T-helper 1 cell treated with Interleukin-12 subunit alpha and Interleukin-12 subunit beta and Interleukin-4 antibody, amounts not matched to agents 30 ng/mL and 1 ng/mL, for 36 hours (primary cell): ENCODE measurements around the gene PSMB7. TPM values are rescaled to one million over a fixed set of nuclear protein-coding genes. Genes with fewer than 3 reads are reported as not detected.

Experiments
- intact Hi-C: fragments of 100-400 bp; cut with micrococcal nuclease; formaldehyde crosslinking; loops from one replicate; pipeline ENCODE4 v1.15.1; 2024
- total RNA-seq: library from RNA; stranded (reverse); gene quantifications from 2 replicates; pipeline ENCODE4 v1.2.3, GENCODE V29; 2022

Gene PSMB7
- total RNA-seq: 137 and 140 TPM in 2 replicates

DNA sequence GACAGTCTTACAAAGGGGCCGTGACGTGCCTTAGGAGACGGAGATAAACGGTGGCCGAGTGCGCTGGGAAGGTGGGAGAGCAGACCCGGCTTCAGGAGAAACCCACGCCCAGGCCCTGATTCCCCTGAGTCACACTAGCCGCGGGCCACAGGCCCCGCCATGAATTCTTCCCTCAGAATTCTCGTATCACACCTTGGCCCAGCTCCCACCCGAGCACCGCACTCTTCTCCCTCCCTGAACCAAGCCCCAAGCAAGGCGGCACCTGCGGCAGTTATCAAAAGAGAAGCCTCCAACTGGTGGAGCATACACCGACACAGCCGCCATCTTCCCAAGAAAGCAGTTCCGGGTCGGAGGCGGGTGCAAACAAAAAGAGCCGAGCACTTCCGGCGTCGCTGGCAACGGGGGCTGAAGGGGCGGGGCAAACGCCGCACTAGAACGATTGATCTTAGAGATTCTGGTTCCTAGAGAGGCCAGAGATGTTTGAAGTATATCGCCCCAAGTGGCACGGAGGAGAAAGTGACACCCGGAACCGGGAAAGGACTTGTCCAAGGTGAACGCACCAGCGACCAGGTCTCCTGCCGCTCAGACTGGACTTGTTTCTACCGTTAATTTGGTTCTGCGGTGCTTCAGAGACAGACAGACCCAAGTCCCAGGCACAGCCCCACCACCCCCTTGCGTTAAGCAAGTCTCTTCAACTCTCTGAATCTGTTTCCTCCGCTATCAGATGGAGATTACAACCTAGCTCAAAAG lies at the start of gene PSMB7:
PSMB7 (minus strand) TSS at position 341 of the 750 bp plus-strand sequence; CDS start at position 324, 17 bp downstream.
- intact Hi-C loops: loop anchor here (1.0 to 10.0 kb wide), 12 partner anchors 20 to 1588 kb away; partner anchors contain the start of genes ARPC5L, DENND1A, GOLGA1 and NR6A1

DNA sequence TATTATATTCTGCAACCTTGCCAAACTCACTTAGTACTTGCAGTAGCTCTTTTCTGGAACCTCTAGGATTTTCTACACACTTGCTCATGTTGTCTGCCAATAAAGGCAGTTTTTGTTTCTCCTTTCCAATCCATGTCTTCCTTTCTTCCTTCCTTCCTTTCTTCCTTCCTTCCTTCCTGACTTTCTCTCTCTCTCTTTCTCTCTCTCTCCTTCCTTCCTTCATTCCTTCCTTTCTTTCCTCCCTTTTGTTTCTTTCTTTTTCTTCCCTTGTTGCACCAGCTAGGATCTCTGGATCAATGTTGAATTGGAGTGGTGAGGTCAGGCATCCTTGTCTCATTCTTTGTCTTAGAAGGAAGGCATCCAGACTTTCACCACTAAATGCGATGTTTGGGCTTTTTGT lies 47.5 kb upstream of the PSMB7 start:
- intact Hi-C loops: no loop called here

DNA sequence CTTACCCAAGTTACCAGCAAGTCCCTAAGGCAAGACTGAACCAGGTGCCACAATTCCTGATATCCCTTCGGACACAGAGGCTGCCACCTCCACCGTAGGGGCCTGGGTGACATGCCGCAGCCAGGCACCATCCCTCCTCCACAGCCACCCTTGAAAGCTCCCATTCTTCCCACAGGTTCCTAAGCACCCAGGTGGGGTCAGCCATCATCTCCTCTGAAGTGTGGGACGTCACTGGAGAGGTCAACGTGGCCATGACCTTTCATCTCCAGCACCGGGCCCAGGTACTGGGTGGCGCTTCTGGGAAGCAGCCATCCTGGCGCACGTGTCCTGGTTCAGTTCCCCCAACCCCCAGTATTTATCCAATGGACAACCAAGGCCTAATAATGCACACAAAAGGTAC lies 43.2 kb upstream of the PSMB7 start:
- intact Hi-C loops: no loop called here

DNA sequence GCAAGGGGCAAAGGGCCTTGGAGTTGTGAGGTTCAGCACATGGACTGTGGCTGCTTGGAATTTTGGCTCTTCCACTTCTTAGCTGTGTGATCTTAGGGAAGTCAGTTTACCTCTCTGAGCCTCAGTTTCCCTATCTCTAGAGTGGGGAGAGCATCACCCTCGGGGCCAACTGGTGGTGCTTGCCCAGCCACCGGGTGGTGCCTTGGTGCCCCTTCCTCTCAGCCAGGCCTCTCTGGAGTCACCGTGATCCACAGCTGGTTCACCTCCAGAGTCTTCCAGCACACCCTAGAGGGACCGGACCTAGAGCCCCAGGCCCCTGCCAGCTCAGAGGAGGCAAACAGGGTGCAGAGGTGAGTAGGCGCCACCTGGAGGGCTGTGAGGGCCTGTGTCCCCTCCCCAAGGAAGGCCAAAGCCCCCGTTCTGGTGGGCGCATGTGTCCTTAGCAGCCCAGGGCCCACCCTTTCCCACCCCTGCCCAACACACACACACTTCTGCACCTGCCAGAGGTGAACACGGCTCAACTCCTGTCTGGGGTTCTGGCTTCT lies 42.7 kb upstream of the PSMB7 start:
- intact Hi-C loops: no loop called here

DNA sequence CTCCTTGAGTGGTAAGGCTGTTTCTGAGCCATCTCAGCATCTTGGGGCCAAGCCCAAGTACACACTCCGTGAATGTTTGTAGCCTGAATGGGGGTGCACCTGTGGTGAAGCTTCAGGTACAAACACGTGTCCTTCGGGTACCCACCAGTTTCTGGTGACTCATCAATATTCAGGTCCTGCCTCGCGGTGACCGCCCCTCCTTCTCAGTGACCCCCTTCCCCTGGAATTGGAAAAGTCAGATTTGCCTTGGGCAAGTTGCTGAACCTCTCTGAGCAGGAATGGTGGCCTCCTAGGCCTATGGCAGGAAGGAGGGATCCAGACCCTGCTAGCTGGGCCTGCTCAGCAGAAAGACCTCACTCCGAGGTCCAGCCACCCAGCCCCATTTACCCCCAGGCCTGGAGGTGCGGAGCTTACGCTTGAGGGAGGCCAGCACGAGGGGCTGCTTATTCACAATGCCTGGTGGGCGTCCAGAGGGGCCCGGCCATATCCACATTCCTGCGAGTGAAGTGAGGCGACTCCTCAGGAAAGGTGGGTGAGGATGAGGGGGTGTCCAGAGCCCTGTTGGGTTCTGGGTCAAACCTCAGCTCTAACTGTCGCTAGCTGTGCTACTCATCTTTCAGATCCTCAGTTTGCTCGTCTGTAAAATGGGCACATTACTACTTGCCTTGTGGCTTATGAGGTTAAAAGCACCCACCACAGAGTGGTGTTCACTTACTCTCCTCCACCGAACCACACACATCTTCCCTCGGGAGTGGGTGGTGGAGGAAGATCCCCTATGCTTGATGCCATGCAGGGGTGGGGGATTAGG lies 42.0 kb upstream of the PSMB7 start:
- intact Hi-C loops: no loop called here

DNA sequence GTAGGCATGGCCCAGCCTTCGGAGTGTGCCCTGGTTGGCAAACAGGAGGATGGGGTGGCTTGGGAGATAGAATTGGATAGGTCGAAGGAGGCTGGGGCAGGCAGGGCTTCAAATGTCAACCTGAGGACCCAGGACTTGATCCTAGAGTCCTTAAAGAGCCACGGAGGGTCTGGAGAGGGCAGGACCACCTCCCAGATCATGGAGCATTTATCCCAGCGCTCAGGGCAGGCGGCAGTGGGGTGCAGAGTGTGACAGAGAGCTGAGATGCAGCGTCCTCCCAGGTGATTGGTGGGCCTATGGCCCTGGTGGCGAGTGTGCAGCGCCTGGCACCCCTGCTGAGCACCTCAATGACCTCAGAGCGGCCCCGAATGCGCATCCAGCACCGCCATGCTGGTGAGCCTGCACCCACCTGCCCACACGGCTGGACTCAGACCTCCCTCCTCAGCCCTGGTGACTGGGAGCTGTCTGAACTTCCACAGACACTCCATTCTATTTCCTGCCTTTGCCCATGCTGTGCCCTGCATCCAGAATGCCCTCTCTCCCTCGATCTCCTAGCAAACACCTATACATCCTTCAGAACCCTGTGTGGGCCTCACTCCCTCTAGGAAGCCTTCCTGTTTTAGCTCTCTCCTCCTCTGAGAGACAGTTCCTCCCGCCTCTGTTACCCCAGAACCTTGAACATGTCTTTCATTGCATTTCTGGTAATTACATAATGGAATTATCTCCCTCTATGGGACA lies 41.3 kb upstream of the PSMB7 start:
- intact Hi-C loops: no loop called here

DNA sequence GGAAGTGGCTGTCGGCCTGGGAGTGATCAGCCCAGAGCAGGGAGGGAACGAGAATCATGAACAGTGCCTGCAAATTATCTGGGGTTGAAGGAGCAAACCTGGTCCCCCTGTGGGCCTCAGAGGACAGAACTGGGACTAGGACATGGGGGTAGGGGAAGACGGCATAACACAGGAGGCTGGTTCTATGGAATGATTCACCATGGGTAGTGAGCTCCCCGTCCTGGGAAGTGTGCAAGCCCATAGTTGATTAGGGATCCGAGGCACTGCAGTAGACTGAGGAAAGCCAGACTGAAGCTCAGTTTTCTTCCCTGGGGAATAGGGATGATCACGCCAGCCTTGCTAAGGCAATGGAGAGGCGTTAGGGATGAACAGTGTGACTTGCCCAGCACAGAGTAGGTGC lies 40.6 kb upstream of the PSMB7 start:
- intact Hi-C loops: no loop called here

DNA sequence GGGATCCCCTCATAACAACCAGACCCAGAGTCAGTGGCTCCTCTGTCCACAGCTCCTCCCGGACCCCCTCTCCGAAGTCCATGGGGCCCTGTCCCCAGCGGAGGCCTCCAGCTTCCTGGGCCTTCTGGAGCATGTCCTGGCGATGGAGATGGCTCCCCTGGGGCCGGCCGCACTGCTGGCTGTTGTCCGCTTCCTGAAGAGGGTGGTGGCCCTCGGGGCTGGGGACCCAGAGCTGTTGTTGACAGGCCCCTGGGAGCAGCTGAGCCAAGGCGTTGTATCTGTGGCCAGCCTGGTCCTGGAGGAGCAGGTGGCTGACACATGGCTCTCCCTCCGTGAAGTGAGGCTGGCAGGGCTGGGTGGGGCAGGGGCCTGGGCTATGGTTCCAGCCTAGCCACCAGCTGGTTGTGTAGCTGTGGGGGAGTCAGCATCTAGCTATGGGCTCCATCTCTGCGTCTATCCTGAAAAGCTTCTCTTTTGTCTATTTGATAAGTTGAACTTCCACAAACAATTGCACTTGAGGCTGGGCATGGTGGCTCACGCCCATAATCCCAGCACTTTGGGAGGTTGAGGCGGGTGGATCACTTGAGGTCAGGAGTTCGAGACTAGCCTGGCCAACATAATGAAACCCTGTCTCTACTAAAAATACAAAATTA lies 39.7 kb upstream of the PSMB7 start:
- intact Hi-C loops: no loop called here

DNA sequence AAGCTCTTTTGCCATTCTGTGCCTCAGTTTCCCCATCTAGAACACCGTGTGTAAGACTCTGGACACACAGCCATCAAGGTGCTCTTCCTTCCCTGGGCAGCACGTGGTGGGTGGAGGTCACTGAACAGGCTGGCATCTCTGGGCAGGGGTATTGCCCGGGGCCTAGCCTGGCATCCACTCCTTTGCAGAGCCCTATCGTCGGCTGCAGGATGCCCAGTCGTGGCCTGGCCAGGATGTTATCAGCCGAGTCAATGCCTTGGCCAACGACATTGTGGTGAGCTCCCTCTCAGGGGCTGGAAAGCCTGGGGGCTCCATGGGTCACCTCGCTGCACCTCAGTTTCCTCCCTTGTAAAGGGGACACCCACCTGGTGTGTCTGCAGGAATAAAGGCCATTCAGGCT lies 39.1 kb upstream of the PSMB7 start:
- intact Hi-C loops: no loop called here

DNA sequence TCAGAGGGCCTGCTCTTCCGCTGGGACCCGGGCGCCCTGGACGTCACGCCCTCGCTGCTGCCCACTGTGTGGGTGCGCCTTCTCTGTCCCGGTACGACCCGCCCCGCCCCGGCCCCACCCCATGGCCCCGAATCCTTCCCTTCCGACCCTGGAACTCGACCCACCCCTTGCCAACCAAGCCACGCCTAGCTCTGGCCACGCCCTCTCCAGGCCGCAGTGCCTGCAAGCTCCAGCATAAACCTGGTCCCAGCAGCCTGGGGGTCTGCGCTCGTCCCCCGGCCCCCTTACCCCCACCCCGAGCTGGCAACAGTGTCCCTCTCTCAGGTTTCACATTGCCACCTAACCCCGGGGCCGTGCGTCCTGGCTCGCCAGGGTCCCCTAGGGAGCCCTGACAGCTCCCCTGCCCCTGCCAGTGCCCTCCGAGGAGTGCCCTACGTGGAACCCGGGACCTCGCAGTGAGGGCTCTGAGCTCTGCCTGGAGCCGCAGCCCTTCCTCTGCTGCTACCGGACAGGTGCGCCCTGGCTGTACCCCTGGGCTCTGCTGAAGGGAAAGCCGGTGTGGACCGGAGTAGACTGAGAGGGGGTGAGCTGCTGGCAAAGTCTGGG lies 38.4 kb upstream of the PSMB7 start:
- intact Hi-C loops: no loop called here

DNA sequence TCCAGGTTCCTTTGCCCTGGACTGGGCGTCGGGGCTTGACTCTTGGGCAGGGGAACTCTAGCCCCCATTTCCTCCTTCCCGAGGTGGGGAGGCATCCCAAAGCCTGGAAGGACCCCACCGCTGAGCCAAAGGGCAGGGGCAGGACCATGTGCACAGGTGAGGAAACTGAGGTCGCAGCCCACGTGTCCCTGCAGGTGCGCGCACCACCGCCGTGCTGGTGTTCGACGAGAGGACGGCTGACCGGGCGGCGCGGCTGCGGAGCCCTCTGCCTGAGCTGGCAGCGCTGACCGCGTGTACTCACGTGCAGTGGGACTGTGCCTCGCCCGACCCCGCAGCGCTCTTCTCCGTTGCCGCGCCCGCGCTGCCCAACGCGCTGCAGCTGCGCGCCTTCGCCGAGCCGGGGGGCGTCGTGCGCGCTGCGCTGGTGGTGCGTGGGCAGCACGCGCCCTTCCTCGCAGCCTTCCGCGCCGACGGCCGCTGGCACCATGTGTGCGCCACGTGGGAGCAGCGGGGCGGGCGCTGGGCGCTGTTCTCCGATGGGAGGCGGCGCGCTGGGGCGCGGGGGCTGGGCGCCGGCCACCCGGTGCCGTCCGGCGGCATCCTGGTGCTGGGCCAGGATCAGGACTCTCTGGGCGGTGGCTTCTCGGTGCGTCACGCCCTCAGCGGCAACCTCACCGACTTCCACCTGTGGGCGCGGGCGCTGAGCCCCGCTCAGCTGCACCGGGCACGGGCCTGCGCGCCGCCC lies 37.8 kb upstream of the PSMB7 start:
- intact Hi-C loops: no loop called here

DNA sequence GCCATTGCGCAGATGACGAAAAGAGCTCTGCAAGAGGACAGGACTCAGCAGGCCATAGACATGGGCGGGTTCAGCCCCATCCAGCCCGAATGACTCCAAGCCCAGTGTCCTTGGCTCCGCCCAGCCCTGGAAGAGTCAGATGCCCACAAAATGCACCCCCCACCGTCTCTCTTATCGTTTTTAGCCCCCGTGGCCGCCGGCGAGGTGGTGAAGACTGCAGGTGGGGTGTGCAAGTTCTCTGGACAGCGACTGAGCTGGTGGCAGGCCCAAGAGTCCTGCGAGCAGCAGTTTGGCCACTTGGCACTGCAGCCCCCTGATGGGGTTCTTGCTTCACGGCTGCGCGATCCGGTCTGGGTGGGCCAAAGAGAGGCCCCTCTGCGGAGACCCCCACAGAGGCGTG lies 37.1 kb upstream of the PSMB7 start:
- intact Hi-C loops: no loop called here

DNA sequence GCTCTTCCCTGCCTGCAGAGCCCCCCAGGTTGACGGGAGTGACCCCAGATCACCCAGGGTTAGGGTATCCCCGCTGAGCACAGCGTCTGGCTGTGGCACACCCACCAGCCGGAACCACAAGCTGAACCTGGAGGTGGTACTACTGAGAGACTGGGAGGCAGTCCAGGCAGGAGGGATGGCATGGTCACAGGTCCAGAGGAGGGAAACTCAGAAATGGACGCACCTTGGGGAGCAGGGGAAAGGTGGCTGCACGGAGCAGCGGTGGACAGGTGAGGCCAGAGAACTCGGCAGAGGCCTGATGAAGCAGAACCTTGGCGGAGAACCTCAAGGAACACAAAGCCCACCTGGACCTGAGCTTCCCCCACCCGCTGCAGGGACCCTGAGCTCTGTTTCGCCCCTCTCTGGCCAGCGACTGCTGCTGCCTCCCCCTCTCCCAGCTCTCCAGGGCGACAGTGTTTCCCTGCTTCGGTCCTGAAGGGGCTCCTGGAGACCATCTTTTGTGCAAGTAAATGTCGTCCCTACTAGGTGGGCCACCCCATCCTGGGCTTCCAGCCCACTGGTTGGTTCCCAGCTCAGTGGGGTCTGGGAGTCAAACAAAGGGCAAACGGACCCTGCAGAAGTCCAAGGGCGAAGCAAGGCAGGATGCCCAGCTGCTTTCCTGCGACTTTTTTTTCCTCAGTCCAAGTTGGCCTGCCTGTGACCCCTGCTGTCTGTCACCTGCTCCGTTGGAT lies 35.9 kb upstream of the PSMB7 start:
- intact Hi-C loops: no loop called here

DNA sequence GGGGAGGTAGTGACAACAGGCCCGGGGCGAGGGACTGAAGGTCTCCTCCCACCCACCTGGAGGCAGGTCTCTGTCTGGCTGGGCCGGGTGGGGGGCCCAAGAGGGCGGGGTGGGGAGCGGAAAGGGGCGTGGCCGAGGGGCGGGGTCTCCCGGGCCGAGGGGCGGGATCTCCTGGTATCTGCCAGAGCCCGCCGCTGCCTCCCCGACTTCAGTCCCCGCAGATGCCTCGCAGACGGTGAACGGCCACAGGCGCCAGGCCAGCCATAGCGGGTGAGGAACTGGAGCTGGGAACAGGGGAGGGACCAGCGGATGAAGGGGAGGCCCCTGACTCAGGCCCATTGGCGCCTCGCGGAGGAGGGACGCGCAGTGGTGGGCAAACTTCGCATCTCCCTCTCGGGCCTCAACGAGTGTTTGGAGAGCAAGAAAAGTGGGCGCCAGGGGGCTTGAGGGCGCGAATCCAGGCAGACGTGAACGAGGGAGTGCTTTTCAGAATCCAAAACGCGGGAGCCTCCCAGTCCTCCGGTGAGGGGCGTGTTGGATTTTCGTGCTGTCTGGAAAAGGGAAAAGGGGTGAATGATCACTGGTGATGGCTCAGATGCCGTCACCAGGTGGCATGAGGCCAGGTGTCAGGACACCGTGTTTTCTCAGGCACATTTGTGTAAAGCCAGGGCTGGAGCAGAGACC lies 35.1 kb upstream of the PSMB7 start, which contains the start of gene ADGRD2:
ADGRD2 (plus strand) TSS at position 211 of the 684 bp plus-strand sequence. CDS start 1,216 bp downstream, outside the sequence.
- intact Hi-C loops: no loop called here

DNA sequence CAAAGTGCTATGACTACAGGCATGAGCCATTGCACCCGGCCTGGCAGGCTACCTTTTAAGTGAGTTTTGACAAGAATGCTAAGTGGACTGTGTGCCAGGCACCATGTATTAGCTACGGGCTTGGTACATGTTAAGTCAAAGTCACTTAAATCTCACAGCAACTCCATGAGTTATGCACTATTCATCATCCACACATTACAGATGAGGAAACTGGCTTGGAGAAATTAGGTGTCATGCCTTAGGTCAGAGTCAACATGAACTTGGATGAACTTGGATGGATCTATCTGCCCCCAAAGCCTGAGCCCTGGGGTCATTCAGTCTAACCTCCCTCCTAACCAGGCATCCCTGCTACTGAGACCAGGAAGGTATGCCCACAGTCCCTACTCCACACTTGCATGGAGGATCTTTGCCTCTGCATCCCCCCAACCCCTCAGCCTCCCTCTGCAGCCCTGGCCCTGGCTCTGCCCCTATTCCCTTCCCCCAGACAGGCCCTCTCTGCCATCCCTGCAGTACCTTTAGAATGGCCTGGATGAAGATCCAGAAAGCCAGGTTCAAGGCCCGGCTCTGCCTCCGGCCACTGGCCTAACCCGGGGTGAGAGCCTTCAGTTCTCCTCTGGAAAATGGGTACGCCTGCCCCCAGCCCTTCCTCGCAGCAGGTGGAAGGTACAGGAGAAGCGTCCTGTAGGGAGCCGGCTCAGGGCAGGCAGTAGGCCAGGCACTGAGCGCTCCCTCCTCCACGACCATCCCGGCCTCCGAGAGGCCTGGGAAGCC lies 34.3 kb upstream of the PSMB7 start:
- intact Hi-C loops: no loop called here

DNA sequence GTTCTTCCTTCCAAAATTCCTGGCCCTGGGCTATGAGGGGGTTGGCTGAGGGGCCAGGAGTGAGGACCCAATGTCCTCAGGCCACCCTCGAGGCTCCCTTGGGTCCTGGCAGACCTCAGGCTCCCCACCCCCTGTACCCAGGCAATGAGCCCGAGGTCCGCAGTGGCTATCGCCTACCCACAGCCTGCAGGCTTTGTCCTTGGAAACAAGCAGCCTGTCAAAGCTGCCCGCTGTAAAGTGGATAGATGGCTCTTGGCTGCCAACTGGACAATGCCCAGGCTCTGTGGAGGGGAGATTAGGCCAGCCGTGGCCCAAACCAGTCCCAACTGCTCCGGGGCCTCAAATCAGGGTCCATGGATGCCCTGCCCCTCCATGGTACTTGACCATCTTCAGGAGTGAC lies 32.8 kb upstream of the PSMB7 start:
- intact Hi-C loops: no loop called here

DNA sequence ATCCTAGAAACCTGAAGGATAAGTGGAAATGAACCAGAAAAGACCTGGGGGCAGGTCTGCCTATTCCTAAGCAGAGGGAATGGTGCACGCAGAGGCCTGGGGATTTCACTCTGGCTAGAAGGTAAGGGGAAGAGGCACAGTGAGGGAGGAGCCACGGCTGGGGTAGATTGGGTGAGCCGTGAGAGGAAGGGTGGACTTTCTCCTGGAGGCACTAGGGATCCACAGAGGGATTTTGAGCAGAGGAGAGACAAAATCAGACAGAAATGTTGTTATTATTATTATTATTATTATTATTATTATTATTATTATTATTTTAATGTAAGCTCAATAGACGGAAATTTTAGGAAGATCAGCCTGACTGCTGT lies 32.0 kb upstream of the PSMB7 start:
- intact Hi-C loops: no loop called here

DNA sequence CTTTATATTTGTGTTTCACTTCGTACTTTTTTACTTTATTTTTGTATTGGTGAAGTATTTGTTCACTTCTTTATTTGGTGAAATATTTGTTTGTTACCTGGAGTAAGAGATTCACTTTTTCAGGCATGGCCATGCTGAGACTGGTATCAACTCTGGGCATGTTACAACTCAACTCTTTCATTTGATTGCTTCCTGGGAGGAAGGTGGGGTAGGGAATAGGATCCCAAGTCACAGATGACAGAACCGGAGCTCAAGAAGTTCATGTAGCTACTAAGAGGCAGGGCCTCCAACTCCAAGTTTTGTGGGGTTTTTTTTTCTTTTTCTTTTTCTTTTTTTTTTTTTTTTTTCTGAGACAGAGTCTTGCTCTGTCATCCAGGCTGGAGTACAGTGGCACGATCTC lies 28.9 kb upstream of the PSMB7 start:
- intact Hi-C loops: no loop called here
